Heart left ventricle (tissue), 16 donors: ENCODE measurements around the gene ACSS1. TPM values are rescaled to one million over a fixed set of nuclear protein-coding genes. Genes with fewer than 3 reads are reported as not detected.

Source experiments
- ATAC-seq, 4 donors: fragments of 200-7000 bp; cut with Tn5 transposase; one replicate each; pipeline ENCODE4 v1.9.1; 2020 to 2022; ENCODE audit warnings: moderate library complexity in 4 of 4, mild to moderate bottlenecking in 3 of 4, moderate number of reproducible peaks in 1 of 4
- DNase-seq, 5 donors: peaks; one replicate each; pipeline ENCODE4 v3.0.0-alpha.2; 2020
- H3K27ac ChIP-seq, 12 donors: fragments of 200-600 bp; sonication (generic) in 4 of 12; one replicate each; pipeline versions ENCODE4 v1.5.0 to v1.8.0; 2016 to 2022; ENCODE audit warnings: mild to moderate bottlenecking in 2 of 12
- H3K27me3 ChIP-seq, 9 donors: fragments of 200-600 bp; sonication (generic) in 2 of 9; one replicate each; pipeline versions ENCODE4 v1.5.1 to v1.8.0; 2016 to 2022; ENCODE audit warnings: mild to moderate bottlenecking in 3 of 9
- H3K36me3 ChIP-seq, 9 donors: fragments of 200-600 bp; sonication (generic) in 2 of 9; one replicate each; pipeline versions ENCODE4 v1.5.0 to v1.8.0; 2018 to 2022; ENCODE audit warnings: mild to moderate bottlenecking in 2 of 9
- H3K4me1 ChIP-seq, 12 donors: fragments of 200-600 bp; sonication (generic) in 4 of 12; one replicate each; pipeline versions ENCODE4 v1.5.0 to v1.8.0; 2016 to 2022; ENCODE audit warnings: mild to moderate bottlenecking in 3 of 12
- H3K4me3 ChIP-seq, 12 donors: fragments of 200-600 bp; sonication (generic) in 4 of 12; one replicate each; pipeline versions ENCODE4 v1.5.0 to v1.8.0; 2017 to 2022; ENCODE audit warnings: mild to moderate bottlenecking in 9 of 12, moderate library complexity in 4 of 12
- H3K9me3 ChIP-seq, 12 donors: fragments of 200-600 bp; sonication (generic) in 4 of 12; one replicate each; pipeline versions ENCODE4 v1.5.0 to v1.8.0; 2016 to 2022; ENCODE audit warnings: mild to moderate bottlenecking in 1 of 12
- CTCF ChIP-seq, 12 donors: fragments of 200-600 bp; sonication (generic) in 4 of 12; IDR thresholded peaks; one replicate each; pipeline versions ENCODE4 v1.5.0 to v1.8.0; 2018 to 2022; ENCODE audit warnings: antibody characterized with exemption in 12 of 12, mild to moderate bottlenecking in 5 of 12
- POLR2A ChIP-seq, 2 donors: fragments of 450-650 bp; IDR thresholded peaks; one replicate each; pipeline ENCODE4 v1.6.1; 2017; ENCODE audit warnings: antibody characterized with exemption in 2 of 2, mild to moderate bottlenecking in 2 of 2, moderate library complexity in 2 of 2
- WGBS, 4 donors: extraction: QIAGEN DNeasy Blood & Tissue Kit in 2 of 4; methylation state at CpG; one replicate each; pipeline versions ENCODE4 v1.1.5 to v1.1.7; 2013 to 2018; 5-methylcytosine and 5-hydroxymethylcytosine counted together
- intact Hi-C, 10 donors: fragments of 100-400 bp; cut with DNase I; formaldehyde crosslinking; loops; one replicate each; pipeline versions ENCODE4 v1.11.1 to v1.14.2; 2022
- polyA plus RNA-seq, 2 donors: library from polyadenylated mRNA; stranded (reverse); fragments of 200-250 nt; gene quantifications; one replicate each; pipeline ENCODE4 v1.2.3, GENCODE V29; 2013
- total RNA-seq, 9 donors: library from RNA; depleted of rRNA in 2 of 9; stranded (reverse); fragments of >200 nt in 2 of 9; fragmentation: NEBNext Ultra II Directional in 3 of 9; extraction: Animal tissue kit (Norgen Biotek cat#: 25700) in 3 of 9; gene quantifications; one replicate each; pipeline versions ENCODE4 v1.1.0 to v1.2.4, GENCODE V29; 2016 to 2023
- donor health status: ischemic (EF 13 %, LVEDD 7.1; RV severe dilation, severe dysfunction).
- donor health status: healthy with polysubstance abuse.
- donor health status: DM: no; HTN: yes; CAD: no.
- donor health status: DM: no; HTN: no; CAD: no.
- donor health status: ischemic (EF 25% LVEDD 6.9; RV normal size, moderate dysfunction).
- donor health status: ischemic (EF 25% LVEDD 5.7; RV mildly dilated, moderate dysfunction).
- donor health status: healthy.
- donor health status: DM: yes; HTN: yes; CAD: no.
- donor health status: ischemic (EF 35%, LVEDD 5.7; RV mildly dilated, moderate dysfunction).
- donor health status: nonischemic (EF 11% LVEDD 7.7; RV severe dilation, severe dysfunction).
- donor health status: DM: yes; HTN: yes; CAD: no.
- donor health status: PGD.
- donor health status: ischemic (EF 29% LVEDD 5.4; RV normal size, mild dysfunction).
- donor health status: nonischemic (EF 23%, LVEDD 6.1; RV moderate dilation, normal function).

Gene ACSS1
- total and polyA plus RNA-seq, 11 donors, result 43.5 to 177 (median 81.4) TPM

GRCh38 chr20:25065072-25065624 is 7.2 kb upstream of the ACSS1 start:
- no peak overlapping the region for H3K4me3 ChIP-seq
- peaks cover 0 to 20% (median 5%) of the 10 kb centered on the region in 12 donors for H3K4me1 ChIP-seq
- TF ChIP-seq POLR2A (IDR thresholded peaks at IDR 0.05) (no peak), CTCF (IDR thresholded peaks at IDR 0.05) (no peak)
- peaks cover 0 to 16% (median 3%) of the 10 kb centered on the region in 9 donors for H3K27me3 ChIP-seq
- peak in 1 of 5 donors; percentile 9 for DNase-seq
- intact Hi-C loops, result loop anchor here in 9 of 10 donors (1.0 to 10.0 kb wide), 11 partner anchors 33 to 900 kb away; partner anchors contain the start of genes ABHD12 (in 2 of the 9), GINS1 (in 2 of the 9) and PYGB (in 1 of the 9)
- no peaks in the 10 kb centered on the region for H3K36me3 ChIP-seq
- H3K9me3 ChIP-seq, result no peaks in the 10 kb centered on the region
- peak in 2 of 4 donors; percentile 10 to 21 for ATAC-seq
- H3K27ac ChIP-seq, result no peak overlapping the region
- 52 to 70% (median 65%) methylated on average over 8 to 9 of the region's 9 CpGs for WGBS, 4 donors

GRCh38 chr20:25064561-25065071 is 6.7 kb upstream of the ACSS1 start:
- ATAC-seq (no peak), DNase-seq (peak in 1 of 5 donors; percentile 18)
- Histone ChIP-seq H3K9me3 (no peaks in the 10 kb centered on the region), H3K27me3 (peaks cover 0 to 13% (median 0%) of the 10 kb centered on the region in 9 donors), H3K4me1 (peaks cover 0 to 20% (median 5%) of the 10 kb centered on the region in 12 donors), H3K4me3 (no peak overlapping the region), H3K36me3 (no peaks in the 10 kb centered on the region), H3K27ac (no peak overlapping the region)
- 85 to 94% (median 90%) methylated on average over 4 of the region's 4 CpGs for WGBS, 4 donors
- TF ChIP-seq CTCF (IDR thresholded peaks at IDR 0.05) (no peak), POLR2A (IDR thresholded peaks at IDR 0.05) (no peak)
- intact Hi-C loops, result loop anchor here in 9 of 10 donors (1.0 to 10.0 kb wide), 12 partner anchors 32 to 900 kb away; partner anchors contain the start of genes ABHD12 (in 2 of the 9), GINS1 (in 2 of the 9) and PYGB (in 1 of the 9)

GRCh38 chr20:25063981-25064380 is 6.0 kb upstream of the ACSS1 start:
- peaks cover 0 to 6% (median 0%) of the 10 kb centered on the region in 9 donors for H3K27me3 ChIP-seq
- intact Hi-C loops, result loop anchor here in 5 of 10 donors (2.0 to 10.0 kb wide), 7 partner anchors 37 to 899 kb away; partner anchors contain the start of genes ABHD12 (in 2 of the 5), GINS1 (in 2 of the 5) and PYGB (in 1 of the 5)
- peak in 1 of 5 donors; percentile 1 for DNase-seq
- H3K36me3 ChIP-seq, result no peaks in the 10 kb centered on the region
- no peak overlapping the region for H3K27ac ChIP-seq
- TF ChIP-seq CTCF (IDR thresholded peaks at IDR 0.05), result no peak
- no peak for TF ChIP-seq POLR2A (IDR thresholded peaks at IDR 0.05)
- 94 to 100% (median 96%) methylated on average over 1 to 2 of the region's 2 CpGs; no CpG with 5 or more reads in 1 of the 4 donors for WGBS, 4 donors
- no peaks in the 10 kb centered on the region for H3K9me3 ChIP-seq
- no peak for ATAC-seq
- H3K4me3 ChIP-seq, result no peak overlapping the region
- H3K4me1 ChIP-seq, result peaks cover 0 to 25% (median 9%) of the 10 kb centered on the region in 12 donors

GRCh38 chr20:25063546-25063945 is 5.6 kb upstream of the ACSS1 start:
- TF ChIP-seq POLR2A (IDR thresholded peaks at IDR 0.05), result no peak
- no peak for TF ChIP-seq CTCF (IDR thresholded peaks at IDR 0.05)
- 82 to 100% (median 88%) methylated on average over 1 to 11 of the region's 11 CpGs for WGBS, 4 donors
- H3K4me3 ChIP-seq, result no peak overlapping the region
- DNase-seq (peak in 1 of 5 donors; percentile 46), ATAC-seq (no peak)
- H3K36me3 ChIP-seq, result no peaks in the 10 kb centered on the region
- H3K4me1 ChIP-seq, result peaks cover 0 to 29% (median 12%) of the 10 kb centered on the region in 12 donors
- peaks cover 0 to 2% (median 0%) of the 10 kb centered on the region in 9 donors for H3K27me3 ChIP-seq
- no peaks in the 10 kb centered on the region for H3K9me3 ChIP-seq
- no peak overlapping the region for H3K27ac ChIP-seq
- intact Hi-C loops, result loop anchor here in 5 of 10 donors (5.0 to 10.0 kb wide), 5 partner anchors 36 to 899 kb away; partner anchors contain the start of genes ABHD12 (in 2 of the 5), GINS1 (in 2 of the 5) and PYGB (in 1 of the 5)
